HG02870 (cell line): ENCODE data around the gene MRPL32.
A peak's percentile ranks its signal among the peaks of the same experiment; 100 is the strongest.
"Not testable (repeated sequence)": the region's sequence is repeated elsewhere in the genome, so short reads cannot be mapped to it uniquely, and the experiment has no call there.

Experiments
- ATAC-seq: cut with Tn5 transposase; IDR thresholded peaks from one replicate; pipeline ENCODE4 v1.9.1; 2021; ENCODE audit warnings: mild to moderate bottlenecking, moderate library complexity; ENCODE audit not compliant: unreplicated experiment

The MRPL32 gene

DNA sequence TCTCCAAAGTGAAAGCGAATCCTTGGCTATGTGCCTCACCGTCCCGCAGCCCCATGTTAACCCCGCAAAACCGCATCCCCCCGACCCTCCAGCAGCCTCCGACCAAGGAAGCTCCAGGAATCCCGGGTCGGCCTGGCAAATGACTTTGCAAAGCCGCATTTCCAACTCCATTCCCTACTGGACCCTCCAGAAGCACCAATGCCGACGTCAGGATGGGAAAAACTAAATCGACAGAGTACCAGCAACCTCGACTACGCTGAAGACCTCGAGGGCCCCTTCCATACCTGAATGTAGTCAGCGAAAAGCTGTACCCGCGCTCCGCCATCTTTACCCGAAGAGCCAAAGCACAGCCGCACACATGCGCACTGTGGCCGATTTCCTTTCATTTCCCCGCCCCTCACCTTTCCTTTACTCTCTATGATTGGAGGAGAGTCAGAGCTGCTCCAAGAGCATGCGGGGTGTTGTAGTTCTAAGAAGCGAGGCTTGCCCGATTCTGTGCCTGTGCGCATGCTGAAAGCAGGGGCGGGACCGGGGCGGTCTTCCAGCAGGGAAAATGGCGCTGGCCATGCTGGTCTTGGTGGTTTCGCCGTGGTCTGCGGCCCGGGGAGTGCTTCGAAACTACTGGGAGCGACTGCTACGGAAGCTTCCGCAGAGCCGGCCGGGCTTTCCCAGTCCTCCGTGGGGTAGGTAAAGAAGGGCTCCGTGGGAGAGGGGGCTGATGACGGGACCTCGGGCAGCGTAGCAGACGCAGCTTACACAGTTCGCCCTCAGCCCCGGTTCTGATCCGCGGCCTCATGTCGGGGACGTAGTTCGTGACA, at the start of gene MRPL32, which contains the start of gene PSMA2:
TSS of gene MRPL32 (plus strand) at position 543 of the 818 bp plus-strand sequence. CDS start at position 554, 11 bp downstream.
TSS of gene PSMA2 (minus strand) at position 341 of the 818 bp plus-strand sequence. CDS start at position 325, 16 bp downstream.
- ATAC-seq, result peak; percentile 97

DNA sequence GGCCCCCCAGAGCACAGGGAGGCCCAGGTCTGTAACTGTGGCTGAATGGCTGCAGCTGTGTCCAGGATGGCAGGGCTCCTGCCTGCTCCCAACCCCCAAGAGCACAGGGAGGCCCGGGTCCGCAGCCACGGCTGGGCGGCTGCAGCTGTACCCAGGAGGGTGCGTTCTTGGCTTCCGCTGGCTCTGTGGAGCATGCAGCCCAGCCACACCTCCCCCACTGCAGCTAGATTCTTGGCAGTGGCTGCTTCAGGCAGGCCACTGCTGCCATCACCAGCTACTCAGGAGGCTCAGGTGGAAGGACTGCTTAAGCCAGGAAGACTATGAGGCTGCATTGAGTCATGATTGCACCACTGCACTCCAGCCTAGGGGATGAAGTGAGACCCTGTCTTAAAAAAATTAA, 48.2 kb upstream of the MRPL32 start:
- no peak for ATAC-seq

DNA sequence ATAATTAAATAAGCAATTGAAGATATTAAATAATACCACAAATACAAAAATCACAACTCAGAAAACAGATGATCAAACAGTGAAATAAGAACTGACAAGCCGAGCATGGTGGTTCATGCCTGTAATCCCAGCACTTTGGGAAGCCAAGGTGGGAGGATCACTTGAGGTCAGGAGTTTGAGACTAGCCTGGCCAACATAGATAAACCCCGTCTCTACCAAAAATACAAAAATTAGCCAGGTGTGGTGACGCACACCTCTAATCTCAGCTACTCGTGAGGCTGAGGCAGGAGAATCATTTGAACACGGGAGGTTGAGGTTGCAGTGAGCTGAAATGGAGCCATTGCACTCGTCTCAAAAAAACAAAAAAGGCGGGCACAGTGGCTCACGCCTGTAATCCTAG, 47.0 kb upstream of the MRPL32 start:
- not testable (repeated sequence) for ATAC-seq

DNA sequence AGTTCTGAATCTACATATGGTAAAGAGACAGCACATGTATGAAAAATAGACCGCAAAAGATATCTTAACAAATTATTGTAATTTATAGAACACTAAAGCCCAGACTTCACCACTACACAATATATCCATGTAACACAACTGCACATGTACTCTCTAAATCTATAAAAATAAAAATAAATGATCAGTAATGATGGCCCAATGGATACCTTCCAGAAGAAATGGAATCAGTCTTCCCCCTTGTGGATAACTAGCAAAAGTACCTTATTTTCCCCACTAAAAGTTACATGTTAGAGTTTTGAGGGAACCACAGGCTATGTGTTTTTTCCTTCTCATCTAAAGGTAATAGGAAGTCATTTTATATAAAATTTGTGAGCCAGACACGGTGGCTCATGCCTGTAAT, 46.0 kb upstream of the MRPL32 start:
- ATAC-seq, result no peak

DNA sequence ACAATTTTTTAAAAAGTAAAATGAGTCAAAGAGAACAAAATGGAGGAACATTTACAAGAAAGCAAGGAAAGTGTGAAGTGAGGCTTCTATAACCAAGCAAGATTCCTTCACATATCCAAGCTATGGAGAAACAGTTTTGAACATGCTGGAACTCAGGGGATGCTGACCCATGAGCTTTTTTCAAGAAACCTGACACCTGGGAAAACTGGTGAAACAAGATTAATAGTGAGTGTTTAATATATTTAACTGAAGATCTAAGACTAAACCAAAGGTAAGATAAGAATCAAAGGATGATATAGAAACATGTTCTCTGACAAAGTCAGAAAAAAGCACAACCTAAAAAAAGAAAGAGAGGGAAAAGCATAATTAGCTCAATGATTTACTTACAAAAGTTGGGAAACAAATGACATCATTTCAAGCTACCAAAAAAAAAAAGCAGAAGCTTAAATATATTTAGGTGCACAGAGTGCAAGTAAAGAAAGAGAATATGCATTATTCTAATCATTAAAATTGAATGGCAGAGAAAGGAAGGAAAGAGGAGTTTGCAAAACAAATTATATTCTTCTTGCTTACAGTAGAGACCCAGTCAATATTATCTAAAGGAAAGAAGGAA, 45.2 kb upstream of the MRPL32 start:
- no peak for ATAC-seq

DNA sequence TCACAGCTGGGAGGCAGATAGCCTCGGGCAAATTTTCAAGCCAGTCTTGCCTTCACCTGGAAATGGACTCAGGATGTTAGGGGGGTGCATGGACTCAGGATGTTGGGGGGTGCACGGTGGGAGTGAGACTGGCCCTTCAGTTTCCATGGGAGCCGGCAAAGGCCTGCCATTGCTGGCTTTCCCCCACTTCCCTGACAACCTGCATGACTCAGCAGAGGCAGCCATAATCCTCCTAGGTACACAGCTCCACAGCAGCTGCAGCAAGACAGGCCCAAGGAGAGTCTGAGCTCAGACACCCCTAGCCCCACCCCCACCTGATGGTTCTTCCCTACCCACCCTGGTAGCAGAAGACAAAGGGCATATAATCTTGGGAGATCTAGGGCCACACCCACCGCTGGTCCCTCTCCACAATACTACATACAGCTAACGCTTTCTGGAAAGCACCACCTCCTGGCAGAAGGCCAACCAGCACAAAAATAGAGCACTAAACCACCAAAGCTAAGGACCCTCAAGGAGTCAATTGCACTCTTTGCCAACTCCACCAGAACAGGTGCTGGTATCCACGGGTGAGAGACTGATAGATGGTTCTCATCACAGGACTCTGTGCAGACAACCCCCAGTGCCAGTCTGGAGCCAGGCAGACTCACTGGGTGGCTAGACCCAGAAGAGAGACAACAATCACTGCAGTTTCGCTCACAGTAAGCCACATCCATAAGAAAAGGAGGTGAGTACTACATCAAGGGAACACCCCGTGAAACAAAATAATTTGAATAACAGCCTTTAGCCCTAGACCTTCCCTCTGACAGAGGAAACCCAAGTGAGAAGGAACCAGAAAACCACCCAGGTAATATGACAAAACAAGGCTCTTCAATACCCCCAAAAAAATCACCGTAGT, 38.6 kb upstream of the MRPL32 start:
- no peak for ATAC-seq

DNA sequence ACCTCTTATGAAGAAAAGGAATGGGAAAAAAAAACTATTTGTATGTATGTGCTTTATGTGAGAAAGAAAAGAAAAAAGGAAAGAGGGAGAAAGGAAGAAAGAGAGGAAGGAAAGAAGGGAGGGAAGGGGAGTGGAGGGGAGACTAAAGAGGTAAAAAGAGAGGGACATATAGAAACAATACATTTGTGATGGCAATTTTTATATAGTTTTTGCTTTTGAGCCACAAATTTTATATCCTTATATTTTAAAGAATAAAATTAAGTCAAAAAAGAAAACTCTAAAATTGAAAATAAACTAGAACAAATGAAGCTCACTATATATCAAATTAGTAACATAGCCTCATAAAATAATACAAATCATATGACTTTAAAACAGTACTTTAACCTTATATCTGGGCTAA, 31.3 kb upstream of the MRPL32 start:
- ATAC-seq, result no peak

DNA sequence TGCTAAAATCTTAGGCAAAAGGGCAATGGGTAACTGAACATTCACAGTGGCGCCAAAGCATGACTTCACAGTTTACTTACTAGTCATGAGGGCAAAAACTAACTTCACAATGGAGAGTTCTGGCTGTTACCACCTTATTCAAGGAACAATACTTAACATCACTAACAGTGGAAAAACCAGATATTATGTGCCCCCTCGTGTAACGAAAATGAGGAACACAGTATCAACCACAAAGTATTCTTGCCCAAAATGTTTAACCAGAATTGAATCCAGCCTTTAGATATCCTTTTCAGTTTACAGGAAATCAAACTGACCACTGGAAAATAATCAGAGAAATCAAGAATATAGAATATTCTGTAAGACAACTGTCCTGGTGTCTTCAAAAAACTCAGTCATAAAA, 29.8 kb upstream of the MRPL32 start:
- ATAC-seq, result no peak

DNA sequence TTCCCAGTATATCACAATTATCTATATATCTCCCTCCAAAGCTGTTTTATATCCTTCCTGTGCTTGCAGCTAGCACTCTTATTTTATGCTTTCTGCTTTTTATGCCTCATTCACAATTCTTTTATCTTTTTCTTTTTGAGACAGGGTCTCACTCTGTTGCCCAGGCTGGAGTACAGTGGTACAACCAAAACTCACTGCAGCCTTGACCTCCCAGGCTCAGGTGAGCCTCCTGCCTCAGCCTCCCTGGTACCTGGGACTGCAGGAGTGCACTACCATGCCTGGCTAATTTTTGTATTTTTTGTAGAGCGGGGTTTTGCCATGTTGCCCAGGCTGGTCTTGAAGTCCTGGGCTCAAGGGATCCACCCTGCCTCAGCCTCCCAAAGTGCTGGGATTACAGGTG, 26.0 kb upstream of the MRPL32 start:
- no peak for ATAC-seq

DNA sequence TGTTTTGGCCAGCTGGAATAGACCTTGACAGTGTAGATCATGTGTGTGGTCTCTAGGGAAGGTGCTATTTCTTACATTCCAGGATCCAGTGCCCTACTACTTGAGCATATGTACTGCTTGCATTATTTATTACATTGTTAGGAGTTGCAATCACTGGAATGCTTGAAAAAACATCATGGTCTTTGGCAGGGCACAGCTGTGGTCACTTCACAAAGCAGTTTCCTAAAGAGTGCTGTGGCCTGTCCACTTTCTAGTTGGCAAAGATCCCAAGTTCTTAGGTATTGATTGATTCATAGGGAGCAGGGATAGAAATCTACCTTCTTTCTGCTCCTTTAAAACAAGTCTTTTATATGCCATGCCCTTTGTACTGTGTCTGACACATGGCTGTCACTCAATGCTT, 24.9 kb upstream of the MRPL32 start:
- ATAC-seq, result no peak

DNA sequence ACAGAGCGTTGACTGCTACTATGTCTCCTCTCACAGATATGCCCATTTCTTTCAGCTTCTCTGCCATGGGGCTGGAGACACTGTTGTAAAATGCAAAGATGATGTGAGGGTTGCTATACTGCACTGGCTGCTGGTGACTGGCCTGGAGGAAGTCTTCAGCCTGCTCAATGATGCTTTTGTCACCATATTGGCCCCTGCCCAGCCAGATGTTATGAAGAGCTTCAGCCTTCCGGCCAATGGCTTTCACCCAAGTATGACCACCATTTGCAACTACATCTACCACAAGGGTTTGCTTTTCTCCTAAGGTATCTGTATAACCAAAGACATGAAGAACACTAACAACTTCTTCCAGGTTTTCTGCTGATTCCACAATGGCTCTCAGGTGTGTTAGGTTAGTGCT, 21.9 kb upstream of the MRPL32 start:
- ATAC-seq, result no peak

DNA sequence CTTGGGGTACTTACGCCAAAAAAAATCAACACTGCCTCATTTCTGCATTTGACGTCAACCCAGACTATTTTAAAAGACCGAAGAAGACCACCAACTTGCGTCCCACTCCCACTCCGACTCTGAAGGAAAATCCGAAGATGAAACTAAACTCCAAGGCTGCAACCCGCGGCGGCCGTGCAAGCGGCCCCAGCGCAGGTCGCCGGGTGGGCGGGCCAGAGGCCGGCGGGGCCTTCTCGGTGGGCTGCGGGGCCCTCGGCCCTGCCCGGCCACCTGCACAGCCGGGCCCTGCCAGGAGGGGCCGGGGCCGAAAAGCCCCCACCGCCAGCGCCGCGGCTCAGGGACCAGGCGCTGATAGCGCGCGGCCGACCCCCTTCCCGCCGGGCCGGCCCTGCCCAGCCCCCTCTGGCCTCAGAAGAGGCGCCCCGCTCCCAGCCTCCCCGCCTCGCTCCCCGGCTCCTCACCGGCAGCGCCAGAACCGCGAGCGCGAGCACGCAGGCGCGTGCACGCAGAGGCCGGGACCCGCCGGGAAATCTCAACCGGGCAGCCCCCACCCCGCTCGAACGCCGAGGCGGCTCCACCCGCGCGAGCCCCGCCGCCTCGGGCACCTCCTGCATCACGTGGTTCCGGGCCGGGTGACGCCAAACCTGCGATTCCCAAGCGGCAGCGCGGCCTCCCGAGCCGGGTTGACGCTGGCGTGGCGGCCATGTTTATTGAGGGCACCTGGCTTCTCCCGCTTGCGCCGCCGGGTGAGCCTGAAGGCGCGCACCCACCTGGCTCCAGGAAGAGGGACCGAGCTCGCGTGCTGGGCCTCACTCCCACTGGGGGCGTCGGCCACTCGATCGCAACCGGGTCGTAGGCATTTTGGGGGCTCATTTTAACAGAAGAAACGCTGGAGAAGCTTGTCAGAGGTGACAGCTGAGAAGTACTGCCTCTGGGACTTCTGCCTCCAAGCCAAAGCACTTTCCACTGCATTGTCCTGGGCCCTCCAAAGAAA, 20.4 kb upstream of the MRPL32 start, which contains the start of gene C7orf25:
TSS of gene C7orf25 (minus strand) at position 617 of the 994 bp plus-strand sequence. CDS start 1,170 bp downstream, outside the sequence.
- peak; percentile 87 for ATAC-seq

DNA sequence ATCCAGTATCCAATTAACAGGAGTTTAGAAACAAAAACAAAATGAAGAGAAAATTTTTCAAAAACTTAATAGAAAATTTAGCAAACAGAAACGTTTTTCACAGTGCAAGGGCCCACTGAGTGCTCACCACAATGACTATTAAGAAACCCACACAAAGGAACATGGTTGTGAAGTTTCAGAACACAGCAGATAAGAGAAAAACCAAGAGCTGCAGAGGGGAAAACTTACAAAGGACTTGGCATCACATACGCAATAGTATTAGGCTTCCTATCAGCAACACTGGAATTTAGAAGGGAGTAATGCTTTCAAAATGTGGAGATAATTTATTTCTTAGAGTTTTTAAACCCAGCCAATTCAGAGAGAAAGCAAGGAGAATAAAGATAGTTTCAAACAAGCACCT, 18.6 kb upstream of the MRPL32 start:
- ATAC-seq, result no peak

DNA sequence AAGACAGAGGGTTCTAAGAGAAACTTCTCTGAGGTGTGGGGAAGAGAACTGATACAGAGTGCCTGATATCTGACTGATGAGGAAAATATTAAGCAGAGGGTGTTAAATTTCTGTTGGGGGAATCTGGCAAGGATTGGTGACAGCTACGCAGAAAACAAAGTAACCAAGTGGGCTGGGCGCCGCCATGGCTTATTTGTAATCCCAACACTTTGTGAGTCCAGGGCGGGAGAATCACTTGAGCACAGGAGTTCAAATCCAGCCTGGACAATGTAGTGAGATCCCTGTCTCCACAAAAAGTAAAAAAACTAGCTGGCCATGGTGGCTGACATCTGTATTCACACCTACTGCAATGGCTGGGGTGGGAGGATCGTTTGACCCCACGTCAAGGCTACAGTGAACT, 18.2 kb upstream of the MRPL32 start:
- ATAC-seq, result no peak

DNA sequence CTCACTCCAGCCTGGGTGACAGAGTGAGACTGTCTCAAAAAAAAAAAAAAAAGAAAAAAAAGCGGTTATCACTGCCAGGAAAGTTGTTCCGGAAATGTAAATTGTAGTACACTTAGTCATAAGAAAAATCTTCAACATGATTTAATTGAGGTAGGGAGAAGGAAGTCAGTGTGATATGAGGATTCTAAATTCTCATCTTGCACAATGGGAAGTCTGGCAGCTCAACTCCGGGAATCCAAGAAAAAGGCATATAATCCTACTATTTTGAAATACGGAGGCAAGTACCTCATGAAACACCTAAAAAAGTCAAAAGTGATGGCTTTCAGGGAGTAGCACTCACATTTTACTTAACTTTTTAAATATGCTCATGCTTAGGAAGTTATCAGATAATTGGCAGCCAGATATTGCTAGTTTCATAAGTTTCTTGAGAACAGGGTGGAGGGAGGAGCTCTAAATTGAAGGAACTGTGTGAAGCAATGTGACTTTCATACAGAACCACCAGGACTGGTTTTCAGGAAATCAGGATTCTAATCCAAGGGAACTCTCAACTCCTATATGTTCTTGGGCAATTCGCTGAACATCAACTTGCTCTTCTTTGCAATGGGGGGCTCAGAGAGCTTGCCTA, 17.6 kb upstream of the MRPL32 start:
- ATAC-seq, result no peak

DNA sequence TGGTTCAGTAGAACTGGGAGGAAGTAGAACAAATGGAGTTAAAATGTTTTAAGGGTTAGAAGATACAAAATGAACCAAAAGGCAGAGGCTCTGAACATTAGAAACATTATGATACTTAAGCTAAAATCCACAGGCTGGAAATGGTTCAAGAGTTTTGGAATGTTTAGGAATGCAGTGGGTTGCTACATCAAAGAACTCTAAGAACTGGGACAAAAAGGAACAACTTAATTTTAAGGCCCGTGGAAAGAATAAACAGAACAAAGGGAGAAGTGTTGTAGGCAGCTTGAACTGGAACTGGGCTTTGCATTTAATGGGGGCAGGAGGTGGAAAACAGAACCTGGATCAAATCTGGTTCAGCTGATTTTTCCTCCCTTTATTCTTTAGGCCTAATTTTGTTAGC, 16.8 kb upstream of the MRPL32 start:
- ATAC-seq, result no peak

DNA sequence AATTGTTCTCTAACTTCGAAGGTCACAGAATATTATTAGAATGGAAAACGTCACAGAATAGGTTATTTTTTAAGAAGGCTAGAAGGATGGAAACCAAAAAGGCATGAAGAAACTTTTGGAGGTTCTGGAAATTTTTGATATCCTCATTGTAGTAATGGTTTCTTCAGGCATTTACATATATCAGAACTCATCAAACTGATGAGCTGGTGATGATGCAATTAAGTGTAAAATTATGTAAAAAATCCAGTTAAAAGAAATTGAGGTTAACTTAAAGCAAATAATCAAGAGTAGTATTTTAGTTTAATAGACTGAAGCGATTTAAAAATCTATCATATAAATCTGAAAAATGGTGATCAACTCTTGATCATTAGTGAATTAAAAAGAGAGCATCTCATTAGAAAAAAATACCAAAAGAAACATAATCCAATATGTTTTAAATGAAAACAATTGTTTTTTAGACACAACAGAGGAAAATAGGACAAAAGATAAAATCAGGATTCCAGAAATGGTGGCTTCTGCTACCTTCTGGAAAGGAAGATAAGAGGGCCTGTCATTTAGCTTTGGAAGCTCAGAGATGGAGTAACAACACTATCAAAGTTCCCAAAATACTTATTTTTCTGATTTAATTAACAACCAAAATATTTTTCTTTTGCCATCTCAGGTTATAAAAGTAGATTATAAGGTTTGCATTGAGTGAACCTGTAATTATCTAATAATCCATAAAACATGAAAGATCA, 10.0 kb upstream of the MRPL32 start:
- no peak for ATAC-seq

DNA sequence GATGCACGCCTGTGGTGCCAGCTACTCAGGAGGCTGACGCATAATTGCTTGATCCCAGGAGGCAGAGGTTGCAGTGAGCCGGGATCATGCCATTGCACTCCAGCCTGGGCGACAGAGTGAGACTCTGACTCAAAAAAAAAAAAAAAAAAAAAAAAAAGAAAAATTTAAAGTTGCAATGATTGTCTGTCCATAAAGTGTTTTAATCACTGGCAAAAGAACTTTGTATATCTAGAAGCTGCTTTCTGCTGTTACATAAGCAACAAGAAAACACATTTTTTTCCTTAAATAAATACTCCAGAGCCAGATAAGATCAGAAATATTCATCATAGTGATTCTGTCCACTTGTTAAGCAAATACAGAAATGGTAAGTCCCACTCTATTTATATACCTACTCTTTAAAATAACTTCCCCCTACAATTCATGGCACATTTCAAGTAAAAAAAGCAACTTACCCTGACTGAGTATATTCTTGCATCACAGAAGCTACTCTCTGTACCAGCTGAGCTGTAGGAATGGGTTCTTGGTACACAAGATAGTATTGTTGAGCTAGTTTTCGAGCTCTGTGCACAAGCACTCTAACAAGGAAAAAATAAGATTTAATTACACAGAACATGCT, 7.8 kb upstream of the MRPL32 start:
- no peak for ATAC-seq
